Ovary (tissue), 3 donors: ENCODE measurements around the gene RNF152.

Source experiments
- POLR2A ChIP-seq: fragments of 450-650 bp; IDR thresholded peaks from one replicate; pipeline ENCODE4 v1.6.1; 2017; ENCODE audit warnings: antibody characterized with exemption, mild to moderate bottlenecking, moderate library complexity
- TF ChIP-seq, protein P1 (sequence below), 3 donors: fragments of 450-650 bp in 2 of 3; fragments of 200-600 bp in 1 of 3; IDR thresholded peaks; one replicate each; pipeline versions ENCODE4 v1.5.1 to v1.8.0; 2016 to 2022; ENCODE audit warnings: antibody characterized with exemption in 3 of 3, mild to moderate bottlenecking in 1 of 3
- donor health status: DM: no; HTN: no; CAD: no.

DNA sequence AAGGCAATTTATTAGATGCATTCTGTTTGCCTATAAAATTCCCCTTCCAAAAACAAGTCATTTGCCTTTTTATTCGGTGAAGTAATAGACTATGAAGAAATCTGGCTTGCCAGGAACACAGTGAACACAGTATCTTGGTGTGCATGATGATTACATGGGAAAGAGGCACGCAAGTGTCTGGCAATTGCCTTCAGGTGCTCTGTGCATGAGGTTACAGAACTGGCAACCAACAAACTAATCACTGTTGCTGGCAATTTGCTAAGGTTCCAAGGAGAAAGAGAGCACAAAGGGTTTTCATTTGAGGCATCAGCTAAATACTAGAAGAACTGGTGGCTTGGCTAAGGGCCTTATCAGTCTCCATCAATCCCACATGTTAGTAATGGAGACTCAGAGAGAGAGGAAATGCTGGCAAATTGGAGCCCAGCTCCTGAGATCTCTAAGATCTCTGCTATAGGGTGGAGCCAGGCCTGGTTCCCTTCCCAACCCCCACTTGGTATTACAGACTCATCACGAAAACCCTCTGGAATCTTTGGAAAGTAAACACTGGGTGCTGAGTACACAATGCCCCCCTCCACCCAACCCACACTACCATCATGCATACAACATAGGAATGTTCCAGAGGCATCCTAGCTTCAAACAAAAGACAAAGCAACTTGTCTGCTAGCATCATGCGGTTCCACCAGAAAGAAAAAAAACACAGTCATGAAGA, 10.4 kb downstream of the RNF152 start:
- TF ChIP-seq, protein P1, sequence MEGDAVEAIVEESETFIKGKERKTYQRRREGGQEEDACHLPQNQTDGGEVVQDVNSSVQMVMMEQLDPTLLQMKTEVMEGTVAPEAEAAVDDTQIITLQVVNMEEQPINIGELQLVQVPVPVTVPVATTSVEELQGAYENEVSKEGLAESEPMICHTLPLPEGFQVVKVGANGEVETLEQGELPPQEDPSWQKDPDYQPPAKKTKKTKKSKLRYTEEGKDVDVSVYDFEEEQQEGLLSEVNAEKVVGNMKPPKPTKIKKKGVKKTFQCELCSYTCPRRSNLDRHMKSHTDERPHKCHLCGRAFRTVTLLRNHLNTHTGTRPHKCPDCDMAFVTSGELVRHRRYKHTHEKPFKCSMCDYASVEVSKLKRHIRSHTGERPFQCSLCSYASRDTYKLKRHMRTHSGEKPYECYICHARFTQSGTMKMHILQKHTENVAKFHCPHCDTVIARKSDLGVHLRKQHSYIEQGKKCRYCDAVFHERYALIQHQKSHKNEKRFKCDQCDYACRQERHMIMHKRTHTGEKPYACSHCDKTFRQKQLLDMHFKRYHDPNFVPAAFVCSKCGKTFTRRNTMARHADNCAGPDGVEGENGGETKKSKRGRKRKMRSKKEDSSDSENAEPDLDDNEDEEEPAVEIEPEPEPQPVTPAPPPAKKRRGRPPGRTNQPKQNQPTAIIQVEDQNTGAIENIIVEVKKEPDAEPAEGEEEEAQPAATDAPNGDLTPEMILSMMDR (IDR thresholded peaks at IDR 0.05), result no peak
- no peak for TF ChIP-seq POLR2A
